Measurements from ENCODE around the gene ALK.

The ALK gene

GRCh38 chr2:29207352-29208148, 713.8 kb downstream of the ALK start:
- no peak overlapping the region for H3K4me3 ChIP-seq (ENCODE audit: low read depth, low read length)
- TF ChIP-seq CTCF (IDR thresholded peaks at IDR 0.05; ENCODE audit: borderline replicate concordance, insufficient read depth, low read depth, low read length), result no peak

- no peak for TF ChIP-seq CTCF (IDR thresholded peaks at IDR 0.05; ENCODE audit: borderline replicate concordance, insufficient read depth, low read depth, low read length)
- H3K4me3 ChIP-seq (ENCODE audit: low read depth, low read length), result no peak overlapping the region
Measured at GRCh38 chr2:29206941-29207340, 714.4 kb downstream of the ALK start.

DNA sequence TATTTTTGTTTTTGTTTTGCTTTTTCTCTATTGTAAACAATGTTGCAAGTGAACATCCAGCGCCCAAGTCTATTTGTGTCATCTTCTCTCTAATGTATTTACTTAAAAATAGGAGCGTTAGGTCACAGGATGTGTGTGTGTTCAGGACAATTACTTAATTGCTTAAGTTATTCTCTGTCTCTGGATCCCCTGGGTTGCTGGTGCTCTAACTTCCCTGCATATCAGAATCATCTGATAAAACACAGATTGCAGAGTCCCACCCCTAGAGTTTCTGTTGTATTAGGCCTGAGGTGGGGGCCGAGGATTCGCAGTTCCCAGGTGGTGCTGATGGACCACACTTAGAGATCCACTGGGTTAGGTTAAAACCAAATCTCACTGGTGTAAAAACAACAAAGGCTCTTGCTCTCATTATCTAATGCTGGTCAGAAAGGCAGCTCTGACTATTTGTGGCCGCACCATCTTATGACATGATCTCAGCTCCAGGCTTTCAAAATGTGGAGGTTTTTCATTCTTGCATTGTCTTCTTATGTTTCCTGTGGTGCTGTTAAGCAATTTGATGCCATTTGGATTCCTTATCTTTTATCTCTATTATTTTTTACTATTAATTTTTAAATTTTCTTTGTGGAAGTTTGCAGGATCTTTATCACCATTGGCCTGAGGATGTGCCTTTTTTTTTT, 718.4 kb downstream of the ALK start:
- no peak for TF ChIP-seq CTCF (IDR thresholded peaks at IDR 0.05; ENCODE audit: borderline replicate concordance, insufficient read depth, low read depth, low read length)

DNA sequence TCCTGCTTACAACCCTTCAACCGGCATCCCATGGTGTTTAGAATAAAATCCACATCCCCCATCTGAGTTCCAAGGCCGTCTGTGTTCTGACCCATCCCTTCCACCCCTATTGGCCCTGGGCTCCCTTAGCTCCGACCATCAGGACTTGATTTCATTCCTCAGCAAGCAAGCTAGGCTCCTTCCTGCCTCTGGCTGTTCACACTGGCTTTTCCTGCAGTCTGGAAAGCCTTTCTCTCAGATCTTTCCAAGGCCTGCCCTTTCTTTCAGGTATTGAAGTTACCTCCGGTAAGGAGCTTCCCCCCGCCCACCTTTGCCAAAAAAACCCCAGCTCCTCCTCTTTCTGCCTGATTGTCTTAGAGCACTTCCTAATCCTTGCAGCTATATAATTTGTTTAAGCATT, 719.4 kb downstream of the ALK start:
- TF ChIP-seq CTCF (IDR thresholded peaks at IDR 0.05; ENCODE audit: borderline replicate concordance, insufficient read depth, low read depth, low read length), result no peak
- no peak overlapping the region for H3K4me3 ChIP-seq (ENCODE audit: low read depth, low read length)

More for the DNA sequence above, 718.4 kb downstream of the ALK start:
- no peak overlapping the region for H3K4me3 ChIP-seq (ENCODE audit: low read depth, low read length)

GRCh38 chr2:29196792-29197788, 724.3 kb downstream of the ALK start:
- TF ChIP-seq CTCF (IDR thresholded peaks at IDR 0.05; ENCODE audit: borderline replicate concordance, insufficient read depth, low read depth, low read length), result peak; percentile 85
- no peak overlapping the region for H3K4me3 ChIP-seq (ENCODE audit: low read depth, low read length)

- TF ChIP-seq CTCF (IDR thresholded peaks at IDR 0.05; ENCODE audit: borderline replicate concordance, insufficient read depth, low read depth, low read length), result no peak
- H3K4me3 ChIP-seq (ENCODE audit: low read depth, low read length), result no peak overlapping the region
Measured at GRCh38 chr2:29195796-29196195, 725.6 kb downstream of the ALK start.
